GM12865 (cell line): Measurements from ENCODE around the gene NACA2.

ENCODE experiments used
- DNase-seq: peaks from one replicate; pipeline ENCODE4 v3.0.0; 2010; ENCODE audit warnings: low read depth
- H3K4me3 ChIP-seq: 2 replicates; pipeline ENCODE4 v1.5.1; 2011; ENCODE audit warnings: mild to moderate bottlenecking, low read depth, low read length, control low read depth
- CTCF ChIP-seq: IDR thresholded peaks from 2 replicates; pipeline ENCODE4 v1.5.1; 2011; ENCODE audit warnings: low read length, control low read depth, low read depth, inconsistent platforms; ENCODE audit not compliant: insufficient read depth; ENCODE audit errors: missing control alignments

The NACA2 gene

GRCh38 chr17:61565213-61565612 lies 25.8 kb downstream of the NACA2 start:
- no peak for DNase-seq
- no peak for TF ChIP-seq CTCF
- H3K4me3 ChIP-seq, result no peak overlapping the region

- no peak for DNase-seq
- H3K4me3 ChIP-seq, result no peak overlapping the region
- TF ChIP-seq CTCF, result no peak
These were observed 28.7 kb downstream of the NACA2 start for GRCh38 chr17:61562287-61562686.

GRCh38 chr17:61561354-61561753 lies 29.7 kb downstream of the NACA2 start:
- no peak overlapping the region for H3K4me3 ChIP-seq
- no peak for DNase-seq
- TF ChIP-seq CTCF, result no peak

- H3K4me3 ChIP-seq, result no peak overlapping the region
- TF ChIP-seq CTCF, result no peak
- DNase-seq, result no peak
These were observed 30.9 kb downstream of the NACA2 start for GRCh38 chr17:61560071-61560470.

- TF ChIP-seq CTCF, result no peak
- no peak for DNase-seq
- H3K4me3 ChIP-seq, result no peak overlapping the region
These were observed 34.5 kb downstream of the NACA2 start for GRCh38 chr17:61556224-61557188.

GRCh38 chr17:61555127-61555566 lies 35.9 kb downstream of the NACA2 start:
- no peak overlapping the region for H3K4me3 ChIP-seq
- no peak for DNase-seq
- TF ChIP-seq CTCF, result no peak
